ENCODE data around the gene PLXNA1.

Gene PLXNA1

GRCh38 chr3:126982471-126983175 is at the start of gene PLXNA1:
Gene PLXNA1 (plus strand): TSS chr3:126983115. CDS start chr3:126988594, 5,479 bp downstream.
- Histone ChIP-seq H3K36me3 (ENCODE audit: insufficient read depth, low read length) (no peaks in the 10 kb centered on the region), H3K4me3 (ENCODE audit: low read depth, low read length) (peak within 1 kb of the TSS; percentile 87), H2AFZ (ENCODE audit: low read length, unreplicated experiment) (peak within 1 kb of the TSS; percentile 90), H3K27me3 (ENCODE audit: insufficient read depth, low read length) (no peaks in the 10 kb centered on the region), H3K27ac (ENCODE audit: low read depth, low read length) (peak within 1 kb of the TSS; percentile 61; the same call in 1 of the 2 replicates), H3K79me2 (ENCODE audit: control insufficient read depth, insufficient read depth, low read length, unreplicated experiment) (peaks cover 41% of the 10 kb centered on the region), H3K4me1 (ENCODE audit: control insufficient read depth, insufficient read depth, low read length, unreplicated experiment) (peaks cover 30% of the 10 kb centered on the region)

DNA sequence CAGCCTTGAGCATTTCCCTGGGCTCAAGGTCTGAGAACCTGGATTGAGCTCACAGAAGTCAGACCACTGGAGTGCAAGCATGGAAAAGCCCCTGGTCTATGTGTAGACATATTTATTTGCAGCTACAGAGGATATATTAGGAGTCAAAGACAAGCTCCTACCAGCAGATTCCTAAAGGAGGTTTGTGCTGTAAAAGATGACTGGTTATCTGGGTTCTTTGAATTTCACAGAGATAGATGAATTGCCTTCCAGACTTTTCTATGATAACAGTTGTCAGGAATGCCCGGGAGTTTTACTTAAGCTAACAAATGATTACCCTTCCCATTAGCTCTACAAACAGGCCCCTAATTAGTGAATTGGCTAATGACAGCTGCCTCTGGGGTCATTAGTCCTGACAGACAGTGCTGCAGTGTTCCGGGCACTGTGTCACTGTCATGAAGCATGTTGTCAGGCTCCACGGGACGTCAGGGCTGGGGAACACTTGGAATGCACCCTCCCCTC is 48.8 kb upstream of the PLXNA1 start:
- Histone ChIP-seq H3K36me3 (ENCODE audit: insufficient read depth, low read length) (no peaks in the 10 kb centered on the region), H3K79me2 (ENCODE audit: control insufficient read depth, insufficient read depth, low read length, unreplicated experiment) (no peaks in the 10 kb centered on the region), H2AFZ (ENCODE audit: low read length, unreplicated experiment) (no peak overlapping the region), H3K27ac (ENCODE audit: low read depth, low read length) (no peak overlapping the region), H3K4me3 (ENCODE audit: low read depth, low read length) (no peak overlapping the region), H3K27me3 (ENCODE audit: insufficient read depth, low read length) (no peaks in the 10 kb centered on the region), H3K4me1 (ENCODE audit: control insufficient read depth, insufficient read depth, low read length, unreplicated experiment) (peaks cover 38% of the 10 kb centered on the region)

- Histone ChIP-seq H3K79me2 (ENCODE audit: control insufficient read depth, insufficient read depth, low read length, unreplicated experiment) (no peaks in the 10 kb centered on the region), H3K4me1 (ENCODE audit: control insufficient read depth, insufficient read depth, low read length, unreplicated experiment) (peaks cover 39% of the 10 kb centered on the region), H3K27me3 (ENCODE audit: insufficient read depth, low read length) (no peaks in the 10 kb centered on the region), H3K4me3 (ENCODE audit: low read depth, low read length) (no peak overlapping the region), H3K27ac (ENCODE audit: low read depth, low read length) (no peak overlapping the region), H3K36me3 (ENCODE audit: insufficient read depth, low read length) (no peaks in the 10 kb centered on the region), H2AFZ (ENCODE audit: low read length, unreplicated experiment) (no peak overlapping the region)
These were observed 47.9 kb upstream of the PLXNA1 start for GRCh38 chr3:126934991-126935390.

GRCh38 chr3:126935756-126936509 is 47.0 kb upstream of the PLXNA1 start:
- no peak overlapping the region for H2AFZ ChIP-seq (ENCODE audit: low read length, unreplicated experiment)
- no peak overlapping the region for H3K4me3 ChIP-seq (ENCODE audit: low read depth, low read length)
- no peaks in the 10 kb centered on the region for H3K27me3 ChIP-seq (ENCODE audit: insufficient read depth, low read length)
- peaks cover 39% of the 10 kb centered on the region for H3K4me1 ChIP-seq (ENCODE audit: control insufficient read depth, insufficient read depth, low read length, unreplicated experiment)
- H3K36me3 ChIP-seq (ENCODE audit: insufficient read depth, low read length), result no peaks in the 10 kb centered on the region
- H3K27ac ChIP-seq (ENCODE audit: low read depth, low read length), result no peak overlapping the region
- H3K79me2 ChIP-seq (ENCODE audit: control insufficient read depth, insufficient read depth, low read length, unreplicated experiment), result no peaks in the 10 kb centered on the region

GRCh38 chr3:126936853-126937425 is 46.0 kb upstream of the PLXNA1 start:
- no peak overlapping the region for H3K27ac ChIP-seq (ENCODE audit: low read depth, low read length)
- H3K79me2 ChIP-seq (ENCODE audit: control insufficient read depth, insufficient read depth, low read length, unreplicated experiment), result no peaks in the 10 kb centered on the region
- H3K27me3 ChIP-seq (ENCODE audit: insufficient read depth, low read length), result no peaks in the 10 kb centered on the region
- peaks cover 32% of the 10 kb centered on the region for H3K4me1 ChIP-seq (ENCODE audit: control insufficient read depth, insufficient read depth, low read length, unreplicated experiment)
- H3K4me3 ChIP-seq (ENCODE audit: low read depth, low read length), result no peak overlapping the region
- H3K36me3 ChIP-seq (ENCODE audit: insufficient read depth, low read length), result no peaks in the 10 kb centered on the region
- H2AFZ ChIP-seq (ENCODE audit: low read length, unreplicated experiment), result no peak overlapping the region

DNA sequence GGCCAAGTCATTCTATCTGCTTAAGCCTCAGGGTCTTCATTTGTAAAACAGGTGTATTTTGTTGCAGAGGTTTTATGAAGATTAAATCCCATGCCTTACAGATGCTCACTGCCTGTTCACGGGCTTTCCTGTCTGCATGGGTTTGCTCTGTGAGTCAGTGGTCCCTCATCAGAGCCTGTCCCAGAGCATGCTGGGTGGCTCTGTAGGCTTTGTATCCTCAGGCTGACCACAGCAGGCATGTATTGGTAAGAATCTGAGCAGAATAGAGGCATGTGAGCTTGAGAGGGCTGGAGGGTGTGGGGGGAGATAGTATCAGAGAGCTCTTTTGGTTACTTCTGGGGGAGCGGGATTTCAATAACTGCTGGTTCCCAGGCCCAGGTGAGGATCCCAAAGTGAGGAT is 45.4 kb upstream of the PLXNA1 start:
- no peaks in the 10 kb centered on the region for H3K79me2 ChIP-seq (ENCODE audit: control insufficient read depth, insufficient read depth, low read length, unreplicated experiment)
- H3K27me3 ChIP-seq (ENCODE audit: insufficient read depth, low read length), result no peaks in the 10 kb centered on the region
- no peak overlapping the region for H3K4me3 ChIP-seq (ENCODE audit: low read depth, low read length)
- peaks cover 27% of the 10 kb centered on the region for H3K4me1 ChIP-seq (ENCODE audit: control insufficient read depth, insufficient read depth, low read length, unreplicated experiment)
- H3K36me3 ChIP-seq (ENCODE audit: insufficient read depth, low read length), result no peaks in the 10 kb centered on the region
- no peak overlapping the region for H2AFZ ChIP-seq (ENCODE audit: low read length, unreplicated experiment)
- no peak overlapping the region for H3K27ac ChIP-seq (ENCODE audit: low read depth, low read length)

GRCh38 chr3:126937973-126938372 is 44.9 kb upstream of the PLXNA1 start:
- Histone ChIP-seq H3K36me3 (ENCODE audit: insufficient read depth, low read length) (no peaks in the 10 kb centered on the region), H3K79me2 (ENCODE audit: control insufficient read depth, insufficient read depth, low read length, unreplicated experiment) (no peaks in the 10 kb centered on the region), H3K27me3 (ENCODE audit: insufficient read depth, low read length) (no peaks in the 10 kb centered on the region), H3K27ac (ENCODE audit: low read depth, low read length) (no peak overlapping the region), H3K4me1 (ENCODE audit: control insufficient read depth, insufficient read depth, low read length, unreplicated experiment) (peaks cover 23% of the 10 kb centered on the region), H3K4me3 (ENCODE audit: low read depth, low read length) (no peak overlapping the region), H2AFZ (ENCODE audit: low read length, unreplicated experiment) (no peak overlapping the region)

- Histone ChIP-seq H3K27me3 (ENCODE audit: insufficient read depth, low read length) (no peaks in the 10 kb centered on the region), H3K4me1 (ENCODE audit: control insufficient read depth, insufficient read depth, low read length, unreplicated experiment) (peaks cover 23% of the 10 kb centered on the region), H3K36me3 (ENCODE audit: insufficient read depth, low read length) (no peaks in the 10 kb centered on the region), H3K27ac (ENCODE audit: low read depth, low read length) (no peak overlapping the region), H2AFZ (ENCODE audit: low read length, unreplicated experiment) (no peak overlapping the region), H3K4me3 (ENCODE audit: low read depth, low read length) (no peak overlapping the region), H3K79me2 (ENCODE audit: control insufficient read depth, insufficient read depth, low read length, unreplicated experiment) (no peaks in the 10 kb centered on the region)
These were observed 44.2 kb upstream of the PLXNA1 start for GRCh38 chr3:126938520-126939337.

- Histone ChIP-seq H3K27ac (ENCODE audit: low read depth, low read length) (no peak overlapping the region), H3K4me1 (ENCODE audit: control insufficient read depth, insufficient read depth, low read length, unreplicated experiment) (peaks cover 23% of the 10 kb centered on the region)
These were observed 43.6 kb upstream of the PLXNA1 start for GRCh38 chr3:126939338-126939718.

DNA sequence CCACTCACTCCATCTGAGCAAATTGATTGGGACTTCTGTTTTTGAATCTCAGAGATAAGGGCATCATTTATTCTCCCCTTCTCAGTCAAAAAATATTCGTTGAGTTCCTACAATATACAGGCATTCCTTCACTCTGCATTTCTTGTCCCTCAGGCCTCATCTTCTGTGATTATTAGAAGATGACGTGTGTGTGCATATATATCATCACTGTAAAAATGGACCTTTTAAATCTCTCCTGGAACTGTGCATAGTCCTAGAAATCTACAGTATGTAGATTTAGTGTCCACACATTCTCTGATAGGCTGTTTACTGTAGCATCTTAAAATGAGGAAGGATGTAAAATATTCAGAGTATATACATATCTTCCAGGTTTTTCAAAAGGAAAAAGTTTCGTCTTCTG is 43.2 kb upstream of the PLXNA1 start:
- Histone ChIP-seq H3K27ac (ENCODE audit: low read depth, low read length) (no peak overlapping the region), H2AFZ (ENCODE audit: low read length, unreplicated experiment) (no peak overlapping the region), H3K4me3 (ENCODE audit: low read depth, low read length) (no peak overlapping the region), H3K4me1 (ENCODE audit: control insufficient read depth, insufficient read depth, low read length, unreplicated experiment) (peaks cover 23% of the 10 kb centered on the region), H3K79me2 (ENCODE audit: control insufficient read depth, insufficient read depth, low read length, unreplicated experiment) (no peaks in the 10 kb centered on the region), H3K36me3 (ENCODE audit: insufficient read depth, low read length) (no peaks in the 10 kb centered on the region), H3K27me3 (ENCODE audit: insufficient read depth, low read length) (no peaks in the 10 kb centered on the region)

More at GRCh38 chr3:126939338-126939718, 43.6 kb upstream of the PLXNA1 start:
- H3K27me3 ChIP-seq (ENCODE audit: insufficient read depth, low read length), result no peaks in the 10 kb centered on the region
- no peak overlapping the region for H3K4me3 ChIP-seq (ENCODE audit: low read depth, low read length)
- no peaks in the 10 kb centered on the region for H3K79me2 ChIP-seq (ENCODE audit: control insufficient read depth, insufficient read depth, low read length, unreplicated experiment)
- no peak overlapping the region for H2AFZ ChIP-seq (ENCODE audit: low read length, unreplicated experiment)
- no peaks in the 10 kb centered on the region for H3K36me3 ChIP-seq (ENCODE audit: insufficient read depth, low read length)

Measured in ACC112 (cell line).